ENCODE results near the gene FRY. TPM values are rescaled to one million over a fixed set of nuclear protein-coding genes. Genes with fewer than 3 reads are reported as not detected.

Gene FRY
- total and polyA plus RNA-seq, 2 donors from 2014 or later: 21.8 to 69.5 TPM

DNA sequence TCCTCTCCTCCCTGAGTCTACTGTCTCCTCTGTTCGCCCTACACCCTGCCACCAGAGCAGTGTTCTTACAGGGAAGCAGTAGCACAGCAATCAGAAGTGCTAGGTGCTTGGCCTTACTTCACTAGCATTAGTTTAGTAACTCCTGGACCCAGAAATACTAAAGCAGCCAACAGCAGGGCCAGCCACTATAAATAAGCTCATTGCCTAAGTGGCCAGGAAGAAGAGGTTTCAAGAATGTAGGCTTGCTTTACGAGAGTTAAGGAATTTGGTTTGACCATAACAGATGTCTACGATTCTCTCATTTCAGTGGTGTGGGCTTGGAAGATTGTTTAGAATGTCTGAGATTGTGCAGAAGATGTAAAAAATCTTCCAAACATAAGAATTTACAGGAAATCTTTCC, 180.2 kb downstream of the FRY start:
- Histone ChIP-seq H3K9ac (ENCODE audit: low read length in 3 of 3) (no peak overlapping the region), H3K27ac (ENCODE audit: low read depth in 2 of 2, low read length in 2 of 2) (no peak overlapping the region)

GRCh38 chr13:32212421-32212820, 180.8 kb downstream of the FRY start:
- no peak overlapping the region for H3K9ac ChIP-seq (ENCODE audit: low read length in 3 of 3)
- intact Hi-C loops (cut with DNase I): no loop called here

More for the DNA sequence above, 180.2 kb downstream of the FRY start:
- FAIRE-seq (no peak), DNase-seq (no peak)
- H3K4me3 ChIP-seq (ENCODE audit: low read length in 3 of 3): no peak overlapping the region
- H3K4me1 ChIP-seq (ENCODE audit: control insufficient read depth in 2 of 3, insufficient read depth in 2 of 3, low read depth in 1 of 3, low read length in 3 of 3): no peaks in the 10 kb centered on the region
- H3K9me3 ChIP-seq (ENCODE audit: control insufficient read depth in 2 of 3, insufficient read depth in 1 of 3, low read length in 3 of 3): no peaks in the 10 kb centered on the region
- H3K27me3 ChIP-seq (ENCODE audit: control insufficient read depth, insufficient read depth, low read length): no peaks in the 10 kb centered on the region
- TF ChIP-seq CTCF (IDR thresholded peaks at IDR 0.05; ENCODE audit: borderline replicate concordance, extremely low read depth, insufficient read depth): no peak
- intact Hi-C loops (cut with DNase I): no loop called here
- no peaks in the 10 kb centered on the region for H3K36me3 ChIP-seq (ENCODE audit: control insufficient read depth in 2 of 3, insufficient read depth in 3 of 3, low read length in 3 of 3)

GRCh38 chr13:32213626-32214025, 182.1 kb downstream of the FRY start:
- FAIRE-seq: no peak
- TF ChIP-seq CTCF (IDR thresholded peaks at IDR 0.05; ENCODE audit: borderline replicate concordance, extremely low read depth, insufficient read depth): no peak
- no peak overlapping the region for H3K9ac ChIP-seq (ENCODE audit: low read length in 3 of 3)
- DNase-seq: no peak
- no peak overlapping the region for H3K27ac ChIP-seq (ENCODE audit: low read depth in 2 of 2, low read length in 2 of 2)
- no peaks in the 10 kb centered on the region for H3K36me3 ChIP-seq (ENCODE audit: control insufficient read depth in 2 of 3, insufficient read depth in 3 of 3, low read length in 3 of 3)
- no peaks in the 10 kb centered on the region for H3K4me1 ChIP-seq (ENCODE audit: control insufficient read depth in 2 of 3, insufficient read depth in 2 of 3, low read depth in 1 of 3, low read length in 3 of 3)
- H3K9me3 ChIP-seq (ENCODE audit: control insufficient read depth in 2 of 3, insufficient read depth in 1 of 3, low read length in 3 of 3): no peaks in the 10 kb centered on the region
- H3K27me3 ChIP-seq (ENCODE audit: control insufficient read depth, insufficient read depth, low read length): no peaks in the 10 kb centered on the region
- intact Hi-C loops (cut with DNase I): no loop called here
- H3K4me3 ChIP-seq (ENCODE audit: low read length in 3 of 3): no peak overlapping the region

More at GRCh38 chr13:32212421-32212820, 180.8 kb downstream of the FRY start:
- TF ChIP-seq CTCF (IDR thresholded peaks at IDR 0.05; ENCODE audit: borderline replicate concordance, extremely low read depth, insufficient read depth): no peak
- no peaks in the 10 kb centered on the region for H3K4me1 ChIP-seq (ENCODE audit: control insufficient read depth in 2 of 3, insufficient read depth in 2 of 3, low read depth in 1 of 3, low read length in 3 of 3)
- no peaks in the 10 kb centered on the region for H3K27me3 ChIP-seq (ENCODE audit: control insufficient read depth, insufficient read depth, low read length)
- DNase-seq (no peak), FAIRE-seq (no peak)
- H3K9me3 ChIP-seq (ENCODE audit: control insufficient read depth in 2 of 3, insufficient read depth in 1 of 3, low read length in 3 of 3): no peaks in the 10 kb centered on the region
- H3K4me3 ChIP-seq (ENCODE audit: low read length in 3 of 3): no peak overlapping the region
- H3K27ac ChIP-seq (ENCODE audit: low read depth in 2 of 2, low read length in 2 of 2): no peak overlapping the region
- no peaks in the 10 kb centered on the region for H3K36me3 ChIP-seq (ENCODE audit: control insufficient read depth in 2 of 3, insufficient read depth in 3 of 3, low read length in 3 of 3)

DNA sequence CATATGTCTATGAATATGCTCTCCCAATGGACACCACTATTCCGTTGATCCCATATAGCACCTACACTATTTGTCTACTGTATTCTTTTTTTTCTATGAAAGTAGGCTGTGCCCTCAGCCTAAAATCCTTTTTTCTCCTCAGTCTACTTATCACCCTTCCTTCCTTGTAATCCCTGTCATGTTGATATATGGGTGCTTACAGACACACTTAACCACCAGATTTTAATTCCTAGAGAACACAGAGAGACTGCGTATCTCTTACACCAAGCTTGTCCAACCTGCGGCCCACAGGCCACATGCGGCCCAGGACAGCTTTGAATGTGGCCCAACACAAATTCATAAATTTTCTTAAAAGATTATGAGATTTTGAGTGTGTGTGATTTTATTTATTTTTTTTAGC, 182.5 kb downstream of the FRY start:
- no peak for DNase-seq
- no peaks in the 10 kb centered on the region for H3K9me3 ChIP-seq (ENCODE audit: control insufficient read depth in 2 of 3, insufficient read depth in 1 of 3, low read length in 3 of 3)
- no peaks in the 10 kb centered on the region for H3K27me3 ChIP-seq (ENCODE audit: control insufficient read depth, insufficient read depth, low read length)
- intact Hi-C loops (cut with DNase I): no loop called here
- H3K9ac ChIP-seq (ENCODE audit: low read length in 3 of 3): no peak overlapping the region
- H3K4me3 ChIP-seq (ENCODE audit: low read length in 3 of 3): no peak overlapping the region
- no peaks in the 10 kb centered on the region for H3K4me1 ChIP-seq (ENCODE audit: control insufficient read depth in 2 of 3, insufficient read depth in 2 of 3, low read depth in 1 of 3, low read length in 3 of 3)
- TF ChIP-seq CTCF (IDR thresholded peaks at IDR 0.05; ENCODE audit: borderline replicate concordance, extremely low read depth, insufficient read depth): no peak
- no peak overlapping the region for H3K27ac ChIP-seq (ENCODE audit: low read depth in 2 of 2, low read length in 2 of 2)
- FAIRE-seq: no peak
- no peaks in the 10 kb centered on the region for H3K36me3 ChIP-seq (ENCODE audit: control insufficient read depth in 2 of 3, insufficient read depth in 3 of 3, low read length in 3 of 3)

Measured in kidney (tissue), 14 donors.